IMR-90 (cell line): Measurements from ENCODE around the gene ZNF574. TPM values are rescaled to one million over a fixed set of nuclear protein-coding genes. Genes with fewer than 3 reads are reported as not detected.

ENCODE experiments used
- ATAC-seq: fragments of 200-7000 bp; cut with Tn5 transposase; 2 replicates; pipeline ENCODE4 v1.9.1; 2020; ENCODE audit warnings: low read depth, mild to moderate bottlenecking, moderate library complexity
- BruUV-seq: library from RNA; stranded (reverse); fragments of 400-500 nt; replicated peaks from 2 replicates; lab custom pipeline; 2021; lab: Mats Ljungman, UMichigan
- CTCF ChIA-PET: fragments of 300-600 bp; formaldehyde crosslinking; extraction: SDS; loops from one replicate; lab custom pipeline; 2021; ENCODE audit warnings: antibody characterized with exemption; lab: Yijun Ruan, JAX
- POLR2A ChIA-PET: fragments of 300-600 bp; sonication (Branson Sonifier 250); formaldehyde crosslinking; loops from one replicate; lab custom pipeline; 2022; ENCODE audit warnings: antibody characterized with exemption; ENCODE audit not compliant: unreplicated experiment; lab: Charles Lee
- DNase-seq: peaks from one replicate; pipeline ENCODE4 v3.0.0; 2013
- H2AFZ ChIP-seq: replicated peaks from 2 replicates; pipeline ENCODE3; 2013; ENCODE audit warnings: low read length, mild to moderate bottlenecking; ENCODE audit not compliant: poor library complexity
- H2AK5ac ChIP-seq: 2 replicates; pipeline ENCODE4 v1.6.1; 2013; ENCODE audit warnings: low read depth, low read length, inconsistent platforms
- H2AK9ac ChIP-seq: replicated peaks from 2 replicates; pipeline ENCODE3; 2013; ENCODE audit warnings: mild to moderate bottlenecking, low read depth, low read length, moderate library complexity; ENCODE audit not compliant: poor library complexity
- H2BK120ac ChIP-seq: 2 replicates; pipeline ENCODE4 v1.6.1; 2013; ENCODE audit warnings: low read depth, low read length, inconsistent platforms
- H2BK15ac ChIP-seq: 3 replicates; pipeline ENCODE4 v1.6.1; 2013; ENCODE audit warnings: low read depth, low read length, inconsistent platforms
- H2BK20ac ChIP-seq: 2 replicates; pipeline ENCODE4 v1.6.1; 2013; ENCODE audit warnings: low read depth, mild to moderate bottlenecking, inconsistent platforms, low read length, moderate library complexity
- H2BK5ac ChIP-seq: 2 replicates; pipeline ENCODE4 v1.6.1; 2013; ENCODE audit warnings: mild to moderate bottlenecking, low read depth, low read length, inconsistent platforms; ENCODE audit not compliant: poor library complexity, severe bottlenecking
- H3K14ac ChIP-seq: replicated peaks from 2 replicates; pipeline ENCODE4 v1.6.1; 2013; ENCODE audit warnings: low read depth, low read length, inconsistent platforms
- H3K18ac ChIP-seq: 2 replicates; pipeline ENCODE4 v1.6.1; 2013; ENCODE audit warnings: low read depth, low read length, control low read depth
- H3K23ac ChIP-seq: 2 replicates; pipeline ENCODE4 v1.6.1; 2013; ENCODE audit warnings: low read depth, low read length, inconsistent platforms
- H3K27ac ChIP-seq: 2 replicates; pipeline ENCODE4 v1.5.1; 2013; ENCODE audit warnings: mild to moderate bottlenecking, control low read depth, low read length; ENCODE audit not compliant: insufficient read depth
- H3K27me3 ChIP-seq: 2 replicates; pipeline ENCODE4 v1.6.1; 2013; ENCODE audit warnings: low read length; ENCODE audit not compliant: control insufficient read depth, insufficient read depth
- H3K36me3 ChIP-seq: 2 replicates; pipeline ENCODE4 v1.6.1; 2013; ENCODE audit warnings: low read length, mixed read lengths; ENCODE audit not compliant: control insufficient read depth, insufficient read depth
- H3K4ac ChIP-seq: 2 replicates; pipeline ENCODE4 v1.6.1; 2013; ENCODE audit warnings: low read depth, low read length, inconsistent platforms
- H3K4me1 ChIP-seq: 2 replicates; pipeline ENCODE4 v1.6.1; 2013; ENCODE audit warnings: low read length, mixed read lengths; ENCODE audit not compliant: control insufficient read depth, insufficient read depth
- H3K4me2 ChIP-seq: 2 replicates; pipeline ENCODE4 v1.6.1; 2013; ENCODE audit warnings: low read depth, mild to moderate bottlenecking, control low read depth, low read length, moderate library complexity
- H3K4me3 ChIP-seq: 2 replicates; pipeline ENCODE4 v1.5.1; 2013; ENCODE audit warnings: low read depth, mild to moderate bottlenecking, control low read depth, low read length, moderate library complexity; ENCODE audit not compliant: insufficient read depth
- H3K56ac ChIP-seq: 2 replicates; pipeline ENCODE4 v1.6.1; 2013; ENCODE audit warnings: low read length, inconsistent platforms; ENCODE audit not compliant: insufficient read depth; ENCODE audit errors: extremely low read depth
- H3K79me1 ChIP-seq, 2 experiments: 2 replicates each; pipeline ENCODE4 v1.6.1; 2013; ENCODE audit warnings: low read length in 2 of 2, inconsistent platforms in 1 of 2, low read depth in 1 of 2
- H3K9ac ChIP-seq: 2 replicates; pipeline ENCODE4 v1.6.1; 2013; ENCODE audit warnings: low read depth, low read length, control low read depth
- H3K9me1 ChIP-seq: 2 replicates; pipeline ENCODE4 v1.6.1; 2013; ENCODE audit warnings: low read length, inconsistent platforms; ENCODE audit not compliant: insufficient read depth
- H3K9me3 ChIP-seq: 2 replicates; pipeline ENCODE4 v1.6.1; 2013; ENCODE audit warnings: low read length; ENCODE audit not compliant: control insufficient read depth, insufficient read depth
- H4K20me1 ChIP-seq: 2 replicates; pipeline ENCODE4 v1.6.1; 2013; ENCODE audit warnings: low read length, inconsistent platforms; ENCODE audit not compliant: insufficient read depth
- H4K5ac ChIP-seq: 2 replicates; pipeline ENCODE4 v1.6.1; 2013; ENCODE audit warnings: mild to moderate bottlenecking, low read depth, low read length, control low read depth
- H4K8ac ChIP-seq, 2 experiments: 2 replicates each; pipeline ENCODE4 v1.6.1; 2013; ENCODE audit warnings: low read depth in 2 of 2, low read length in 2 of 2, control low read depth in 1 of 2, inconsistent platforms in 1 of 2
- H4K91ac ChIP-seq: 2 replicates; pipeline ENCODE4 v1.6.1; 2013; ENCODE audit warnings: low read depth, low read length, inconsistent platforms; ENCODE audit not compliant: insufficient read depth
- BHLHE40 ChIP-seq: fragments of 150-350 bp; IDR thresholded peaks from 2 replicates; pipeline ENCODE4 v1.6.1; 2016; ENCODE audit warnings: mild to moderate bottlenecking, low read depth, low read length
- CEBPB ChIP-seq: IDR thresholded peaks from 2 replicates; pipeline ENCODE4 v1.6.1; 2012; ENCODE audit warnings: low read depth, low read length, improper control_type of control experiment
- MAFK ChIP-seq: IDR thresholded peaks from 2 replicates; pipeline ENCODE4 v1.6.1; 2012; ENCODE audit warnings: low read depth, low read length, improper control_type of control experiment
- MAZ ChIP-seq: IDR thresholded peaks from 2 replicates; pipeline ENCODE4 v1.6.1; 2012; ENCODE audit warnings: low read depth, mild to moderate bottlenecking, low read length, improper control_type of control experiment, moderate library complexity, borderline replicate concordance
- MXI1 ChIP-seq: IDR thresholded peaks from 2 replicates; pipeline ENCODE4 v1.6.1; 2012; ENCODE audit warnings: low read depth, mild to moderate bottlenecking, low read length, moderate library complexity, borderline replicate concordance
- RAD21 ChIP-seq: IDR thresholded peaks from 2 replicates; pipeline ENCODE4 v1.6.1; 2012; ENCODE audit warnings: low read length, improper control_type of control experiment
- RCOR1 ChIP-seq: IDR thresholded peaks from 2 replicates; pipeline ENCODE4 v1.6.1; 2012; ENCODE audit warnings: mild to moderate bottlenecking, low read length, improper control_type of control experiment; ENCODE audit not compliant: insufficient replicate concordance
- RFX5 ChIP-seq: IDR thresholded peaks from 2 replicates; pipeline ENCODE4 v1.8.0; 2012; ENCODE audit warnings: low read depth, mild to moderate bottlenecking, low read length, moderate library complexity
- SMC3 ChIP-seq: fragments of 150-350 bp; IDR thresholded peaks from 2 replicates; pipeline ENCODE4 v1.6.1; 2016; ENCODE audit warnings: low read depth, mild to moderate bottlenecking, antibody characterized with exemption, low read length, moderate library complexity
- WGBS, 2 experiments: methylation state at CpG; one replicate each; pipeline versions ENCODE4 v1.1.5 to v1.1.7; 2013; ENCODE audit warnings: missing lambda C conversion rate in 2 of 2; ENCODE audit not compliant: insufficient read length in 1 of 2; ENCODE audit errors: extremely low coverage in 2 of 2; 5-methylcytosine and 5-hydroxymethylcytosine counted together
- dilution Hi-C: fragments of 300-500 bp; cut with HindIII; formaldehyde crosslinking; loops from one replicate; pipeline ENCODE4 v1.14.3; 2018; ENCODE audit warnings: low sequenced_read_pairs; ENCODE audit not compliant: unreplicated experiment
- in situ Hi-C: fragments of 300-500 bp; cut with MboI; formaldehyde crosslinking; loops from 3 replicates; pipeline ENCODE4 v1.14.3; 2019; ENCODE audit warnings: low sequenced_read_pairs, inconsistent platforms, mixed read lengths
- intact Hi-C: fragments of 100-400 bp; cut with micrococcal nuclease; formaldehyde crosslinking; loops from 2 replicates; pipeline ENCODE4 v1.10.0; 2022
- polyA plus RNA-seq, 3 experiments: library from polyadenylated mRNA; depleted of rRNA; stranded (reverse); fragments of >200 nt; gene quantifications; 2 replicates each; pipeline ENCODE4 v1.2.3, GENCODE V29; 2012; ENCODE audit warnings: low replicate concordance in 1 of 3
- total RNA-seq: library from RNA; depleted of rRNA; stranded (reverse); fragments of >200 nt; gene quantifications from 2 replicates; pipeline ENCODE4 v1.2.3, GENCODE V29; 2012
- TF ChIP-seq, protein P1 (sequence below): fragments of 150-350 bp; IDR thresholded peaks from 2 replicates; pipeline ENCODE4 v1.6.1; 2016; ENCODE audit warnings: low read depth, mild to moderate bottlenecking, low read length, moderate library complexity, borderline replicate concordance
- TF ChIP-seq, protein P2 (sequence below): fragments of 150-350 bp; IDR thresholded peaks from 2 replicates; pipeline ENCODE4 v1.6.1; 2017; ENCODE audit warnings: mild to moderate bottlenecking, antibody characterized with exemption, low read length, low read depth
- TF ChIP-seq, protein P3 (sequence below): conservative IDR thresholded peaks from 2 replicates; pipeline ENCODE4 v1.5.1; 2012; ENCODE audit warnings: mild to moderate bottlenecking, low read depth, low read length, improper control_type of control experiment

ZNF574 gene
- total and polyA plus RNA-seq, 2 of the 4 experiments (the other 2 are of a cell fraction): 8.1 to 14.1 TPM

DNA sequence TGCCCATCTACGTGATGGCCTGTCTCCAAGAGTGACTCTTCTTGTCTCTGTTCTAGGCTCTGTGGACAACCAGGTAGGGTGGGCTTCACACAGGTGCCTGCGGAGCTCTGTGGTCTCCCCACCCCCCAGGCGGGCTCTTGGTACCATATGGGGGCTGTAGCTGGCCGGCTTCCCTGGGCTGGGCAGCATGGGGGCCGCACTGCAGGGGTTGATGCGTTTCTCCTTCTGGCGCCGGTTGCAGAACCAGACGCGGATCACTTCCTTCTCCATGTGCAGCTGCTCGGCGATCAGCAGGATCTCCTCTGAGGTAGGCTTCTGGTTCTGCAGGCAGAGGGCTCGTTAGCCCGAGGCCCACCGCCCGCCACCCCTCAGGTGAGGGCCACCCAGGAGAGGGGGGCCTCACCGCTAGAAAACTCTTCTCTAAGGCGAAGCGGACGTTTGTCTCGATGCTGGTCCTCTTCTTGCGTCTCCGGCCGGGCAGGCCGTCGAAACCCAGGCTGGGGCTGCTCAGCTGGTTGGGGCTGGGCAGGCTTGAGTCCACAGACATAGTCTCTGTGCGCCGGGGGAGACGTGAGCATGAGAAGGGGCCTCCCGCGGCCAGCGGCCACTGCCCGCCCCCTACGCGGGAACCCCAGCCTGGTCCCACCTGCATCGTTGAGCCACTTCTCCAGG is 19.3 kb downstream of the ZNF574 start:
- Histone ChIP-seq H3K4me1 (peaks cover 2% of the 10 kb centered on the region; the same call in 1 of the 2 replicates), H3K18ac (no peak overlapping the region), H3K36me3 (no peaks in the 10 kb centered on the region), H4K8ac (no peak overlapping the region), H3K14ac (no peak overlapping the region), H3K23ac (no peak overlapping the region), H2AFZ (no peak overlapping the region), H2BK5ac (no peak overlapping the region), H2BK15ac (no peak overlapping the region), H3K9me3 (no peaks in the 10 kb centered on the region), H3K9me1 (no peaks in the 10 kb centered on the region), H3K27ac (no peak overlapping the region), H2AK5ac (no peak overlapping the region), H3K4ac (no peak overlapping the region), H4K91ac (no peak overlapping the region), H3K9ac (no peak overlapping the region), H4K5ac (no peak overlapping the region), H4K20me1 (no peaks in the 10 kb centered on the region), H2AK9ac (no peak overlapping the region), H3K27me3 (no peaks in the 10 kb centered on the region; the same call in 1 of the 2 replicates), H3K56ac (no peak overlapping the region), H3K79me1 (no peaks in the 10 kb centered on the region), H3K4me3 (no peak overlapping the region), H2BK20ac (no peak overlapping the region), H3K4me2 (no peak overlapping the region), H2BK120ac (no peak overlapping the region)
- in situ Hi-C loops (no loop called here), intact Hi-C loops (no loop called here), dilution Hi-C loops (no loop called here)
- TF ChIP-seq BHLHE40 (no peak), SMC3 (no peak), MAZ (no peak), RAD21 (no peak), RCOR1 (no peak), MAFK (no peak), RFX5 (no peak), MXI1 (no peak), CEBPB (no peak)
- TF ChIP-seq, protein P1, sequence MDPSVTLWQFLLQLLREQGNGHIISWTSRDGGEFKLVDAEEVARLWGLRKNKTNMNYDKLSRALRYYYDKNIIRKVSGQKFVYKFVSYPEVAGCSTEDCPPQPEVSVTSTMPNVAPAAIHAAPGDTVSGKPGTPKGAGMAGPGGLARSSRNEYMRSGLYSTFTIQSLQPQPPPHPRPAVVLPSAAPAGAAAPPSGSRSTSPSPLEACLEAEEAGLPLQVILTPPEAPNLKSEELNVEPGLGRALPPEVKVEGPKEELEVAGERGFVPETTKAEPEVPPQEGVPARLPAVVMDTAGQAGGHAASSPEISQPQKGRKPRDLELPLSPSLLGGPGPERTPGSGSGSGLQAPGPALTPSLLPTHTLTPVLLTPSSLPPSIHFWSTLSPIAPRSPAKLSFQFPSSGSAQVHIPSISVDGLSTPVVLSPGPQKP: no peak
- TF ChIP-seq, protein P2, sequence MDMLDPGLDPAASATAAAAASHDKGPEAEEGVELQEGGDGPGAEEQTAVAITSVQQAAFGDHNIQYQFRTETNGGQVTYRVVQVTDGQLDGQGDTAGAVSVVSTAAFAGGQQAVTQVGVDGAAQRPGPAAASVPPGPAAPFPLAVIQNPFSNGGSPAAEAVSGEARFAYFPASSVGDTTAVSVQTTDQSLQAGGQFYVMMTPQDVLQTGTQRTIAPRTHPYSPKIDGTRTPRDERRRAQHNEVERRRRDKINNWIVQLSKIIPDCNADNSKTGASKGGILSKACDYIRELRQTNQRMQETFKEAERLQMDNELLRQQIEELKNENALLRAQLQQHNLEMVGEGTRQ: no peak
- TF ChIP-seq, protein P3, sequence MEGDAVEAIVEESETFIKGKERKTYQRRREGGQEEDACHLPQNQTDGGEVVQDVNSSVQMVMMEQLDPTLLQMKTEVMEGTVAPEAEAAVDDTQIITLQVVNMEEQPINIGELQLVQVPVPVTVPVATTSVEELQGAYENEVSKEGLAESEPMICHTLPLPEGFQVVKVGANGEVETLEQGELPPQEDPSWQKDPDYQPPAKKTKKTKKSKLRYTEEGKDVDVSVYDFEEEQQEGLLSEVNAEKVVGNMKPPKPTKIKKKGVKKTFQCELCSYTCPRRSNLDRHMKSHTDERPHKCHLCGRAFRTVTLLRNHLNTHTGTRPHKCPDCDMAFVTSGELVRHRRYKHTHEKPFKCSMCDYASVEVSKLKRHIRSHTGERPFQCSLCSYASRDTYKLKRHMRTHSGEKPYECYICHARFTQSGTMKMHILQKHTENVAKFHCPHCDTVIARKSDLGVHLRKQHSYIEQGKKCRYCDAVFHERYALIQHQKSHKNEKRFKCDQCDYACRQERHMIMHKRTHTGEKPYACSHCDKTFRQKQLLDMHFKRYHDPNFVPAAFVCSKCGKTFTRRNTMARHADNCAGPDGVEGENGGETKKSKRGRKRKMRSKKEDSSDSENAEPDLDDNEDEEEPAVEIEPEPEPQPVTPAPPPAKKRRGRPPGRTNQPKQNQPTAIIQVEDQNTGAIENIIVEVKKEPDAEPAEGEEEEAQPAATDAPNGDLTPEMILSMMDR: no peak
- ChIA-PET CTCF (no interaction called here), POLR2A (no interaction called here)
- 93% methylated on average over 9 of the region's 36 CpGs; no CpG with 5 or more reads in 1 of the 2 experiments for WGBS, 2 experiments
- DNase-seq (no peak), ATAC-seq (no peak)
- BruUV-seq: no TSS peak
